Skin epidermis (tissue), 12 donors: ENCODE data around the gene GNAQ.
A peak's percentile ranks its signal among the peaks of the same experiment; 100 is the strongest.
"Not testable (repeated sequence)": the region's sequence is repeated elsewhere in the genome, so short reads cannot be mapped to it uniquely, and the experiment has no call there.

ENCODE experiments used
- H3K27ac ChIP-seq, 21 experiments: fragments of 200-600 bp; sonication (generic) in 11 of 21; one replicate each; pipeline ENCODE4 v1.5.0; 2020; ENCODE audit warnings: mild to moderate bottlenecking in 3 of 21, inconsistent platforms in 2 of 21, moderate library complexity in 2 of 21
- H3K4me3 ChIP-seq, 7 experiments: fragments of 200-600 bp; sonication (generic) in 2 of 7; one replicate each; pipeline ENCODE4 v1.5.0; 2020; ENCODE audit warnings: inconsistent platforms in 2 of 7, mild to moderate bottlenecking in 2 of 7, moderate library complexity in 1 of 7

The GNAQ gene

GRCh38 chr9:78031444-78031892, at the start of gene GNAQ:
TSS of gene GNAQ (minus strand) at chr9:78031811. CDS start at chr9:78031235, 576 bp downstream.
- Histone ChIP-seq H3K27ac (peak within 1 kb of the TSS; percentile 81 to 97 (median 91)), H3K4me3 (peak within 1 kb of the TSS; percentile 62 to 80 (median 66))

- Histone ChIP-seq H3K27ac (peak overlapping the region in 4 of 21 experiments; percentile 7 to 72 (median 43)), H3K4me3 (no peak overlapping the region)
Observed at GRCh38 chr9:78074385-78075291, 43.0 kb upstream of the GNAQ start.

GRCh38 chr9:78073722-78074121, 42.1 kb upstream of the GNAQ start:
- peak overlapping the region in 3 of 21 experiments; percentile 7 to 72 (median 67) for H3K27ac ChIP-seq

GRCh38 chr9:78072586-78073199, 41.1 kb upstream of the GNAQ start:
- peak overlapping the region in 1 of 21 experiments; percentile 72 for H3K27ac ChIP-seq
- H3K4me3 ChIP-seq = no peak overlapping the region

More at GRCh38 chr9:78073722-78074121, 42.1 kb upstream of the GNAQ start:
- no peak overlapping the region for H3K4me3 ChIP-seq

GRCh38 chr9:78070521-78070920, 38.9 kb upstream of the GNAQ start:
- no peak overlapping the region for H3K27ac ChIP-seq
- no peak overlapping the region for H3K4me3 ChIP-seq

GRCh38 chr9:78064075-78064474, 32.5 kb upstream of the GNAQ start:
- Histone ChIP-seq H3K27ac (no peak overlapping the region), H3K4me3 (no peak overlapping the region)

GRCh38 chr9:78062710-78063109, 31.1 kb upstream of the GNAQ start:
- no peak overlapping the region for H3K27ac ChIP-seq
- H3K4me3 ChIP-seq = no peak overlapping the region

GRCh38 chr9:78054218-78054617, 22.6 kb upstream of the GNAQ start:
- H3K27ac ChIP-seq, H3K4me3 ChIP-seq: not testable (repeated sequence)

- Histone ChIP-seq H3K4me3 (no peak overlapping the region), H3K27ac (no peak overlapping the region)
Observed at GRCh38 chr9:78053627-78054026, 22.0 kb upstream of the GNAQ start.

- no peak overlapping the region for H3K27ac ChIP-seq
- H3K4me3 ChIP-seq = no peak overlapping the region
Observed at GRCh38 chr9:78050421-78050820, 18.8 kb upstream of the GNAQ start.

GRCh38 chr9:78049484-78049883, 17.9 kb upstream of the GNAQ start:
- no peak overlapping the region for H3K27ac ChIP-seq
- H3K4me3 ChIP-seq = no peak overlapping the region

- Histone ChIP-seq H3K4me3 (no peak overlapping the region), H3K27ac (no peak overlapping the region)
Observed at GRCh38 chr9:78047106-78047505, 15.5 kb upstream of the GNAQ start.

GRCh38 chr9:78046112-78046511, 14.5 kb upstream of the GNAQ start:
- no peak overlapping the region for H3K27ac ChIP-seq
- no peak overlapping the region for H3K4me3 ChIP-seq

GRCh38 chr9:78044886-78045285, 13.3 kb upstream of the GNAQ start:
- H3K27ac ChIP-seq = no peak overlapping the region
- no peak overlapping the region for H3K4me3 ChIP-seq

- Histone ChIP-seq H3K4me3 (no peak overlapping the region), H3K27ac (no peak overlapping the region)
Observed at GRCh38 chr9:78044189-78044588, 12.6 kb upstream of the GNAQ start.

- Histone ChIP-seq H3K4me3 (no peak overlapping the region), H3K27ac (no peak overlapping the region)
Observed at GRCh38 chr9:78041971-78042370, 10.4 kb upstream of the GNAQ start.

- Histone ChIP-seq H3K27ac (no peak overlapping the region), H3K4me3 (no peak overlapping the region)
Observed at GRCh38 chr9:78040726-78041125, 9.1 kb upstream of the GNAQ start.

- H3K27ac ChIP-seq = no peak overlapping the region
- H3K4me3 ChIP-seq = no peak overlapping the region
Observed at GRCh38 chr9:78038620-78039300, 7.1 kb upstream of the GNAQ start.

- Histone ChIP-seq H3K4me3 (no peak overlapping the region), H3K27ac (peak overlapping the region in 6 of 21 experiments; percentile 12 to 61 (median 49))
Observed at GRCh38 chr9:78035383-78035993, 3.9 kb upstream of the GNAQ start.

- Histone ChIP-seq H3K27ac (no peak overlapping the region), H3K4me3 (no peak overlapping the region)
Observed at GRCh38 chr9:78033870-78034269, 2.3 kb upstream of the GNAQ start.
